HCT116 (cell line): ENCODE data around the gene CMIP. TPM values are rescaled to one million over a fixed set of nuclear protein-coding genes. Genes with fewer than 3 reads are reported as not detected.

Experiments
- ATAC-seq: fragments of 200-7000 bp; cut with Tn5 transposase; 2 replicates; pipeline ENCODE4 v1.9.1; 2020; ENCODE audit warnings: mild to moderate bottlenecking, moderate library complexity
- BruUV-seq: library from RNA; stranded (reverse); fragments of 400-500 nt; replicated peaks from 2 replicates; lab custom pipeline; 2021; lab: Mats Ljungman, UMichigan
- CTCF ChIA-PET: fragments of 300-600 bp; sonication (Branson Sonifier 250); formaldehyde crosslinking; loops from one replicate; lab custom pipeline; 2021; ENCODE audit warnings: antibody characterized with exemption; lab: Charles Lee
- POLR2A ChIA-PET: fragments of 300-600, 350-600 bp; sonication (Branson Sonifier 250); formaldehyde crosslinking; loops from one replicate; lab custom pipeline; 2021; ENCODE audit warnings: antibody characterized with exemption; lab: Charles Lee
- RAD21 ChIA-PET, 2 experiments: fragments of 300-600 bp; sonication (Branson Sonifier 250); formaldehyde crosslinking; loops; one replicate each; lab custom pipeline; 2023; ENCODE audit warnings: low total read pairs in 2 of 2; ENCODE audit not compliant: uncharacterized antibody in 2 of 2, unreplicated experiment in 2 of 2, low non-redundant PET in 1 of 2; lab: Charles Lee
- DNase-seq: peaks from one replicate; pipeline ENCODE4 v3.0.0-alpha.2; 2010; ENCODE audit warnings: low read depth, low spot score
- H2AFZ ChIP-seq: fragments of 200-600 bp; shearing (Covaris generic), sonication (generic); 2 replicates; pipeline ENCODE4 v1.6.1; 2017; ENCODE audit warnings: low read depth, mixed run types, mixed read lengths, antibody characterized with exemption, low read length; ENCODE audit not compliant: poor library complexity, severe bottlenecking
- H3K27ac ChIP-seq: 2 replicates; pipeline ENCODE4 v1.5.1; 2012; ENCODE audit warnings: low read depth, low read length
- H3K27me3 ChIP-seq: fragments of 200-600 bp; sonication (generic); 2 replicates; pipeline ENCODE4 v1.6.1; 2016; ENCODE audit warnings: mixed run types, low read length, mixed read lengths; ENCODE audit not compliant: insufficient read depth
- H3K36me3 ChIP-seq, 2 experiments: fragments of 200-500 bp in 1 of 2; fragments of 200-600 bp in 1 of 2; sonication (Bioruptor generic) in 1 of 2; sonication (generic) in 1 of 2; 2 replicates each; pipeline versions ENCODE4 v1.5.1 to v1.6.1; 2014 to 2016; ENCODE audit warnings: low read length in 2 of 2, inconsistent platforms in 1 of 2, mixed read lengths in 1 of 2, mixed run types in 1 of 2; ENCODE audit not compliant: insufficient read depth in 2 of 2, control insufficient read depth in 1 of 2
- H3K4me1 ChIP-seq, 2 experiments: fragments of 200-600 bp in 1 of 2; sonication (generic) in 1 of 2; 2 replicates each; pipeline versions ENCODE4 v1.5.1 to v1.6.1; 2012 to 2017; ENCODE audit warnings: low read length in 2 of 2, inconsistent platforms in 1 of 2, mild to moderate bottlenecking in 1 of 2, mixed read lengths in 1 of 2, mixed run types in 1 of 2, moderate library complexity in 1 of 2; ENCODE audit not compliant: insufficient read depth in 2 of 2, control insufficient read depth in 1 of 2
- H3K4me2 ChIP-seq: fragments of 200-600 bp; sonication (generic); 2 replicates; pipeline ENCODE4 v1.6.1; 2017; ENCODE audit warnings: mixed run types, low read length, mixed read lengths
- H3K4me3 ChIP-seq, 2 experiments: fragments of 200-600 bp in 1 of 2; sonication (generic) in 1 of 2; replicated peaks in 1 of 2; 2 replicates each; pipeline ENCODE4 v1.5.1; 2011 to 2016; ENCODE audit warnings: low read length in 2 of 2, control low read depth in 1 of 2, low read depth in 1 of 2, mild to moderate bottlenecking in 1 of 2, mixed read lengths in 1 of 2, mixed run types in 1 of 2
- H3K79me2 ChIP-seq: fragments of 200-600 bp; sonication (generic); 2 replicates; pipeline ENCODE4 v1.6.1; 2017; ENCODE audit warnings: mild to moderate bottlenecking, mixed run types, low read length, moderate library complexity, mixed read lengths; ENCODE audit not compliant: insufficient read depth
- H3K9ac ChIP-seq: fragments of 200-600 bp; sonication (generic); 2 replicates; pipeline ENCODE4 v1.6.1; 2016; ENCODE audit warnings: low read length, mixed read lengths
- H3K9me2 ChIP-seq: fragments of 200-600 bp; sonication (generic), shearing (Covaris generic); 2 replicates; pipeline ENCODE4 v1.6.1; 2017; ENCODE audit warnings: mixed run types, mild to moderate bottlenecking, moderate library complexity; ENCODE audit not compliant: insufficient read depth
- H3K9me3 ChIP-seq, 2 experiments: fragments of 200-500 bp in 1 of 2; fragments of 200-600 bp in 1 of 2; sonication (Bioruptor generic) in 1 of 2; sonication (generic) in 1 of 2; 2 replicates each; pipeline ENCODE4 v1.6.1; 2014 to 2017; ENCODE audit warnings: low read length in 2 of 2, mixed read lengths in 2 of 2, inconsistent platforms in 1 of 2, low read depth in 1 of 2, mild to moderate bottlenecking in 1 of 2, mixed run types in 1 of 2, moderate library complexity in 1 of 2; ENCODE audit not compliant: control insufficient read depth in 1 of 2, insufficient read depth in 1 of 2
- H4K20me1 ChIP-seq: fragments of 200-600 bp; sonication (generic), shearing (Covaris generic); 2 replicates; pipeline ENCODE4 v1.6.1; 2017; ENCODE audit warnings: mixed run types, mild to moderate bottlenecking, moderate library complexity; ENCODE audit not compliant: insufficient read depth
- ELF1 ChIP-seq: IDR thresholded peaks from 2 replicates; pipeline ENCODE4 v1.6.1; 2012; ENCODE audit warnings: low read depth, borderline replicate concordance
- intact Hi-C: fragments of 100-400 bp; cut with micrococcal nuclease; formaldehyde crosslinking; loops from 2 replicates; pipeline ENCODE4 v1.10.0; 2022
- total RNA-seq: library from RNA; stranded (reverse); gene quantifications from one replicate; pipeline ENCODE4 v1.2.1, GENCODE V29; 2021; ENCODE audit not compliant: unreplicated experiment
- TF ChIP-seq, protein P1 (sequence below), 3 experiments: fragments of 200-600 bp in 1 of 3; sonication (generic) in 1 of 3; IDR thresholded peaks in 2 of 3; conservative IDR thresholded peaks in 1 of 3; 2 replicates each; pipeline ENCODE4 v1.5.1; 2012 to 2017; ENCODE audit warnings: low read depth in 2 of 3, low read length in 2 of 3, antibody characterized with exemption in 1 of 3, borderline replicate concordance in 1 of 3, control low read depth in 1 of 3, mild to moderate bottlenecking in 1 of 3, mixed read lengths in 1 of 3, mixed run types in 1 of 3, moderate library complexity in 1 of 3; ENCODE audit not compliant: insufficient read depth in 1 of 3

Gene CMIP
- total RNA-seq, 1 experiment from 2014 or later = 64.6 TPM

DNA sequence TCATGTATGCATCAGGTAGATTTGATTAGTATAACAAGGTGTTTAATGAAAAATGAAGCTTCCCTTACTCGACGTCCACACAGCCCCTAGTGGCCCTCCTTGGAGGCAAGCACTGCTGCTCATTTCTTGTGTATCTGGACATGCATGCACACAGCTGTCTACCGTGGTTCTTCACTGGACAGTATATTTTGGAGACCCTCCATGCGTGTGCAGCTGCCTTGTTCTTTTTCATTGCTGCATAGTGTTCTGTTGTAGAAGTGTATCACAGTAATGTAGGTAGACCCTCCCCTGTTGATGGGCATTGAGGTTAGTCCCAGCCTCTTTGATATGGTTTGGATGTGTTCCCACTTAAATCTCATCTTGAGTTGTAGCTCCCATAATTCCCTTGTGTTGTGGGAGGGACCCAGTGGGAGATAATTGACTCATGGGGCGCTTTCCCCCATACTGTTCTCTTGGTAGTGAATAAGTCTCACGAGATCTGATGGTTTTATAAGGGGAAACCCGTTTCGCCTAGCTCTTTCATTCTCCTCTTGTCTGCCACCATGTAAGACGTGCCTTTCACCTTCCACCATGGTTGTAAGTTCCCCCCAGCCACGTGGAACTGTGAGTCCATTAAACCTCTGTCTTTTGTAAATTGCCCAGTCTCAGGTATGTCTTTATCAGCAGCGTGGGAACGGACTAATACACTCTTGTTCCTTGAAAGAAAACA, 6.3 kb downstream of the CMIP start:
- intact Hi-C loops = no loop called here
- Histone ChIP-seq H3K4me1 (peaks cover 18 to 65% of the 10 kb centered on the region in 2 experiments; a peak in 3 of 4 replicates), H3K79me2 (peaks cover 100% of the 10 kb centered on the region), H3K27me3 (no peaks in the 10 kb centered on the region), H4K20me1 (peaks cover 29% of the 10 kb centered on the region; the same call in 1 of the 2 replicates), H3K9ac (no peak overlapping the region), H3K4me3 (no peak overlapping the region), H3K9me3 (no peaks in the 10 kb centered on the region), H3K27ac (no peak overlapping the region), H3K4me2 (peak overlapping the region; percentile 11), H2AFZ (no peak overlapping the region), H3K36me3 (peaks cover 0 to 13% of the 10 kb centered on the region in 2 experiments; a peak in 1 of 4 replicates), H3K9me2 (no peaks in the 10 kb centered on the region)
- TF ChIP-seq, protein P1, sequence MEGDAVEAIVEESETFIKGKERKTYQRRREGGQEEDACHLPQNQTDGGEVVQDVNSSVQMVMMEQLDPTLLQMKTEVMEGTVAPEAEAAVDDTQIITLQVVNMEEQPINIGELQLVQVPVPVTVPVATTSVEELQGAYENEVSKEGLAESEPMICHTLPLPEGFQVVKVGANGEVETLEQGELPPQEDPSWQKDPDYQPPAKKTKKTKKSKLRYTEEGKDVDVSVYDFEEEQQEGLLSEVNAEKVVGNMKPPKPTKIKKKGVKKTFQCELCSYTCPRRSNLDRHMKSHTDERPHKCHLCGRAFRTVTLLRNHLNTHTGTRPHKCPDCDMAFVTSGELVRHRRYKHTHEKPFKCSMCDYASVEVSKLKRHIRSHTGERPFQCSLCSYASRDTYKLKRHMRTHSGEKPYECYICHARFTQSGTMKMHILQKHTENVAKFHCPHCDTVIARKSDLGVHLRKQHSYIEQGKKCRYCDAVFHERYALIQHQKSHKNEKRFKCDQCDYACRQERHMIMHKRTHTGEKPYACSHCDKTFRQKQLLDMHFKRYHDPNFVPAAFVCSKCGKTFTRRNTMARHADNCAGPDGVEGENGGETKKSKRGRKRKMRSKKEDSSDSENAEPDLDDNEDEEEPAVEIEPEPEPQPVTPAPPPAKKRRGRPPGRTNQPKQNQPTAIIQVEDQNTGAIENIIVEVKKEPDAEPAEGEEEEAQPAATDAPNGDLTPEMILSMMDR (IDR thresholded peaks at IDR 0.05 in 2 of 3, conservative IDR thresholded peaks at IDR 0.05 in 1 of 3; ENCODE audit: borderline replicate concordance in 1 of 3, insufficient read depth in 1 of 3, low read depth in 2 of 3, low read length in 2 of 3) = peak in 2 of 3 experiments; percentile 48 to 50; a peak in 4 of 6 replicates
- no peak for TF ChIP-seq ELF1
- ChIA-PET RAD21 (no interaction called here), CTCF (interaction anchor here (1.1 to 1.2 kb wide), 2 partner anchors 34 to 133 kb away, joined by 3 read pairs; no protein-coding TSS in a partner anchor), POLR2A (no interaction called here)
- ATAC-seq = peak; percentile 54
- BruUV-seq = no TSS peak
- no peak for DNase-seq
